ENCODE data around the gene CFAP54.
"Not testable (repeated sequence)": the region's sequence is repeated elsewhere in the genome, so short reads cannot be mapped to it uniquely, and the experiment has no call there.

CFAP54 gene

GRCh38 chr12:96465896-96466295 lies 23.5 kb upstream of the CFAP54 start:
- no peak for TF ChIP-seq ZNF274 (IDR thresholded peaks at IDR 0.05; ENCODE audit: low read depth, low read length)
- no peak overlapping the region for H3K4me3 ChIP-seq (ENCODE audit: low read length)

- TF ChIP-seq ZNF274 (IDR thresholded peaks at IDR 0.05; ENCODE audit: low read depth, low read length): no peak
Observed at GRCh38 chr12:96466939-96467751, 22.2 kb upstream of the CFAP54 start.

GRCh38 chr12:96471368-96472050 lies 17.9 kb upstream of the CFAP54 start:
- no peak overlapping the region for H3K4me3 ChIP-seq (ENCODE audit: low read length)
- TF ChIP-seq ZNF274 (IDR thresholded peaks at IDR 0.05; ENCODE audit: low read depth, low read length): no peak

More at GRCh38 chr12:96466939-96467751, 22.2 kb upstream of the CFAP54 start:
- H3K4me3 ChIP-seq (ENCODE audit: low read length): no peak overlapping the region

GRCh38 chr12:96472384-96472783 lies 17.0 kb upstream of the CFAP54 start:
- no peak overlapping the region for H3K4me3 ChIP-seq (ENCODE audit: low read length)
- TF ChIP-seq ZNF274 (IDR thresholded peaks at IDR 0.05; ENCODE audit: low read depth, low read length): no peak

GRCh38 chr12:96473394-96474093 lies 15.8 kb upstream of the CFAP54 start:
- no peak for TF ChIP-seq ZNF274 (IDR thresholded peaks at IDR 0.05; ENCODE audit: low read depth, low read length)

GRCh38 chr12:96474206-96474605 lies 15.2 kb upstream of the CFAP54 start:
- H3K4me3 ChIP-seq (ENCODE audit: low read length): no peak overlapping the region

More at GRCh38 chr12:96473394-96474093, 15.8 kb upstream of the CFAP54 start:
- H3K4me3 ChIP-seq (ENCODE audit: low read length): no peak overlapping the region

GRCh38 chr12:96478011-96478410 lies 11.4 kb upstream of the CFAP54 start:
- no peak overlapping the region for H3K4me3 ChIP-seq (ENCODE audit: low read length)
- TF ChIP-seq ZNF274 (IDR thresholded peaks at IDR 0.05; ENCODE audit: low read depth, low read length): no peak

More at GRCh38 chr12:96474206-96474605, 15.2 kb upstream of the CFAP54 start:
- TF ChIP-seq ZNF274 (IDR thresholded peaks at IDR 0.05; ENCODE audit: low read depth, low read length): no peak

- H3K4me3 ChIP-seq (ENCODE audit: low read length): no peak overlapping the region
- no peak for TF ChIP-seq ZNF274 (IDR thresholded peaks at IDR 0.05; ENCODE audit: low read depth, low read length)
Observed at GRCh38 chr12:96482086-96482485, 7.3 kb upstream of the CFAP54 start.

GRCh38 chr12:96483116-96483515 lies 6.3 kb upstream of the CFAP54 start:
- H3K4me3 ChIP-seq (ENCODE audit: low read length): no peak overlapping the region
- TF ChIP-seq ZNF274 (IDR thresholded peaks at IDR 0.05; ENCODE audit: low read depth, low read length): no peak

- no peak for TF ChIP-seq ZNF274 (IDR thresholded peaks at IDR 0.05; ENCODE audit: low read depth, low read length)
- H3K4me3 ChIP-seq (ENCODE audit: low read length): no peak overlapping the region
Observed at GRCh38 chr12:96486751-96487613, 2.4 kb upstream of the CFAP54 start.

GRCh38 chr12:96487634-96488033 lies 1.7 kb upstream of the CFAP54 start:
- no peak overlapping the region for H3K4me3 ChIP-seq (ENCODE audit: low read length)
- no peak for TF ChIP-seq ZNF274 (IDR thresholded peaks at IDR 0.05; ENCODE audit: low read depth, low read length)

- no peak for TF ChIP-seq ZNF274 (IDR thresholded peaks at IDR 0.05; ENCODE audit: low read depth, low read length)
- no peak overlapping the region for H3K4me3 ChIP-seq (ENCODE audit: low read length)
Observed at GRCh38 chr12:96493106-96493505, 3.7 kb downstream of the CFAP54 start.

- not testable (repeated sequence) for H3K4me3 ChIP-seq (ENCODE audit: low read length)
Observed at GRCh38 chr12:96494154-96494553, 4.8 kb downstream of the CFAP54 start.

- no peak for TF ChIP-seq ZNF274 (IDR thresholded peaks at IDR 0.05; ENCODE audit: low read depth, low read length)
- no peak overlapping the region for H3K4me3 ChIP-seq (ENCODE audit: low read length)
Observed at GRCh38 chr12:96495155-96495554, 5.8 kb downstream of the CFAP54 start.
